Right forelimb (tissue), 1 donor: Measurements from ENCODE around the gene APMAP.
A peak's percentile ranks its signal among the peaks of the same experiment; 100 is the strongest.

Experiments
- DNase-seq: peaks from one replicate; pipeline ENCODE4 v3.0.0-alpha.2; 2018

APMAP gene

GRCh38 chr20:25024171-25024570 is 31.6 kb upstream of the APMAP start:
- DNase-seq, result peak; percentile 23

GRCh38 chr20:25023356-25023755 is 30.8 kb upstream of the APMAP start:
- DNase-seq, result peak; percentile 21

GRCh38 chr20:25022680-25023079 is 30.1 kb upstream of the APMAP start:
- DNase-seq, result peak; percentile 27

GRCh38 chr20:25021336-25021735 is 28.8 kb upstream of the APMAP start:
- peak; percentile 12 for DNase-seq

GRCh38 chr20:25020901-25021301 is 28.4 kb upstream of the APMAP start:
- DNase-seq, result no peak

- DNase-seq, result no peak
These were observed 27.8 kb upstream of the APMAP start for GRCh38 chr20:25020345-25020744.

- DNase-seq, result no peak
These were observed 27.0 kb upstream of the APMAP start for GRCh38 chr20:25019381-25020155.

GRCh38 chr20:25018841-25019240 is 26.3 kb upstream of the APMAP start:
- no peak for DNase-seq

- no peak for DNase-seq
These were observed 25.9 kb upstream of the APMAP start for GRCh38 chr20:25018425-25018824.

- DNase-seq, result no peak
These were observed 24.8 kb upstream of the APMAP start for GRCh38 chr20:25017257-25017803.

GRCh38 chr20:25016471-25016870 is 23.9 kb upstream of the APMAP start:
- DNase-seq, result no peak

GRCh38 chr20:25015986-25016385 is 23.4 kb upstream of the APMAP start:
- DNase-seq, result no peak

GRCh38 chr20:25014816-25015215 is 22.3 kb upstream of the APMAP start:
- DNase-seq, result peak; percentile 11

GRCh38 chr20:25013478-25014380 is 21.2 kb upstream of the APMAP start:
- peak; percentile 30 for DNase-seq

- peak; percentile 22 for DNase-seq
These were observed 20.2 kb upstream of the APMAP start for GRCh38 chr20:25012616-25013189.

GRCh38 chr20:25011831-25012241 is 19.3 kb upstream of the APMAP start:
- peak; percentile 37 for DNase-seq

- peak; percentile 0 for DNase-seq
These were observed 18.7 kb upstream of the APMAP start for GRCh38 chr20:25011261-25011660.

- DNase-seq, result peak; percentile 13
These were observed 16.9 kb upstream of the APMAP start for GRCh38 chr20:25009218-25010145.

GRCh38 chr20:25008388-25009217 is 16.1 kb upstream of the APMAP start:
- DNase-seq, result peak; percentile 20

GRCh38 chr20:25007491-25008305 is 15.1 kb upstream of the APMAP start:
- DNase-seq, result peak; percentile 37
